Endothelial cell (in vitro differentiated cells): Measurements from ENCODE around the gene PLAAT3. TPM values are rescaled to one million over a fixed set of nuclear protein-coding genes. Genes with fewer than 3 reads are reported as not detected.
"Not testable (repeated sequence)": the region's sequence is repeated elsewhere in the genome, so short reads cannot be mapped to it uniquely, and the experiment has no call there.

Source experiments
- DNase-seq: peaks from one replicate; pipeline ENCODE4 v3.0.0; 2021; ENCODE audit warnings: low spot score
- H3K27ac Mint-ChIP-seq: one replicate; pipeline ENCODE4 v1.8.0; 2021; ENCODE audit warnings: mixed read lengths, inconsistent platforms; ENCODE audit not compliant: unreplicated experiment
- H3K27me3 Mint-ChIP-seq: one replicate; pipeline ENCODE4 v1.8.0; 2021; ENCODE audit warnings: mild to moderate bottlenecking, moderate library complexity, mixed read lengths, inconsistent platforms; ENCODE audit not compliant: unreplicated experiment
- H3K36me3 Mint-ChIP-seq: one replicate; pipeline ENCODE4 v1.8.0; 2021; ENCODE audit warnings: mild to moderate bottlenecking, low read depth, mixed read lengths, inconsistent platforms; ENCODE audit not compliant: unreplicated experiment
- H3K4me1 Mint-ChIP-seq: one replicate; pipeline ENCODE4 v1.8.0; 2021; ENCODE audit warnings: mild to moderate bottlenecking, mixed read lengths, inconsistent platforms; ENCODE audit not compliant: unreplicated experiment
- H3K4me3 Mint-ChIP-seq: one replicate; pipeline ENCODE4 v1.8.0; 2021; ENCODE audit warnings: mild to moderate bottlenecking, mixed read lengths, inconsistent platforms; ENCODE audit not compliant: unreplicated experiment
- H3K9me3 Mint-ChIP-seq: one replicate; pipeline ENCODE4 v1.8.0; 2021; ENCODE audit warnings: mixed read lengths, inconsistent platforms; ENCODE audit not compliant: unreplicated experiment
- total RNA-seq: library from RNA; stranded (reverse); fragmentation: NEBNext Ultra II Directional; extraction: Animal tissue kit (Norgen Biotek cat#: 25700); gene quantifications from one replicate; pipeline ENCODE4 v1.2.1, GENCODE V29; 2021; ENCODE audit not compliant: unreplicated experiment
- TF ChIP-seq, protein P1 (sequence below): fragments of 200-600 bp; sonication (generic); IDR thresholded peaks from one replicate; pipeline ENCODE4 v1.5.0; 2021; ENCODE audit warnings: antibody characterized with exemption; ENCODE audit not compliant: unreplicated experiment

The PLAAT3 gene
- total RNA-seq, 1 donor from 2014 or later = 14.1 TPM

DNA sequence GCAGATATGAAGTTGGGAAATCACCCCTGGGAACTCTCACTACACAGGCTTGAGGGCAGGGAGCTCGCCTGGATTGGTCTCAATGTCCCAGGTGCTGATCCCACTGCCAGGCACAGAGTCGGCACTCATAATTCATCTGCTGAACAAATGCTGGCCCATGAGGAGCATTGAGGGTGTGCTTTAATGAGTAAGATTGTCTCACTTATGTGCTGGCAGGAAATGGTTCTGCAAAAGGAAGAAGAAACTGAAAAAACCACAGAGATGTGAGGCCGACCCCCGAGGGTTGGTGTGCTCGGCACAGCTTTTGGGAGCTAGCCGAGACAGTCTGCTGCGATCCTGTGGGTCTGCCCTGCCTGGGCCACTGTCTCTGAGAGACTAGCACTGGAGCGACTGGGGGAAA lies 60.5 kb downstream of the PLAAT3 start:
- H3K4me1 Mint-ChIP-seq = no peaks in the 10 kb centered on the region
- DNase-seq = no peak
- no peak overlapping the region for H3K4me3 Mint-ChIP-seq
- H3K36me3 Mint-ChIP-seq = peaks cover 8% of the 10 kb centered on the region
- H3K9me3 Mint-ChIP-seq = no peaks in the 10 kb centered on the region
- TF ChIP-seq, protein P1, sequence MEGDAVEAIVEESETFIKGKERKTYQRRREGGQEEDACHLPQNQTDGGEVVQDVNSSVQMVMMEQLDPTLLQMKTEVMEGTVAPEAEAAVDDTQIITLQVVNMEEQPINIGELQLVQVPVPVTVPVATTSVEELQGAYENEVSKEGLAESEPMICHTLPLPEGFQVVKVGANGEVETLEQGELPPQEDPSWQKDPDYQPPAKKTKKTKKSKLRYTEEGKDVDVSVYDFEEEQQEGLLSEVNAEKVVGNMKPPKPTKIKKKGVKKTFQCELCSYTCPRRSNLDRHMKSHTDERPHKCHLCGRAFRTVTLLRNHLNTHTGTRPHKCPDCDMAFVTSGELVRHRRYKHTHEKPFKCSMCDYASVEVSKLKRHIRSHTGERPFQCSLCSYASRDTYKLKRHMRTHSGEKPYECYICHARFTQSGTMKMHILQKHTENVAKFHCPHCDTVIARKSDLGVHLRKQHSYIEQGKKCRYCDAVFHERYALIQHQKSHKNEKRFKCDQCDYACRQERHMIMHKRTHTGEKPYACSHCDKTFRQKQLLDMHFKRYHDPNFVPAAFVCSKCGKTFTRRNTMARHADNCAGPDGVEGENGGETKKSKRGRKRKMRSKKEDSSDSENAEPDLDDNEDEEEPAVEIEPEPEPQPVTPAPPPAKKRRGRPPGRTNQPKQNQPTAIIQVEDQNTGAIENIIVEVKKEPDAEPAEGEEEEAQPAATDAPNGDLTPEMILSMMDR = no peak
- no peaks in the 10 kb centered on the region for H3K27me3 Mint-ChIP-seq
- no peak overlapping the region for H3K27ac Mint-ChIP-seq

DNA sequence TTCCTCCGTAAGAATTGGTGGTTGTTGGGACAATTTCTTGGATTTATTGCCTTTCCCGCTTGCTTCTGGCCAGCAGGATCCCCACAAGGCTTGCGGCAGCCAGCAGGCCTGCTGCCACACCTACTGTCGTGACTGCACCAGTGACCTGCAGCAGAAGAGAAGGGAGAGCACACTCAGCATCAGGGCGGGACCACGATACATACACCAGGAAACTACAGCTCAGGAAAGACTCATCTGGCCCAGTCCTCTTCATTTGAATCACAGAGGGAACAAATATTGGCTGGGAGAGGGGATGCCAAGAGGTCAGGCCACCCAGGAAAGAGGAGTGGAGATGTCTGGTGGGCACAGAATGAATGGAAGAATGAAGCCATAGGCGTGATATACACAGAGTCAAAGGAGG lies 61.3 kb downstream of the PLAAT3 start:
- Mint-ChIP-seq H3K4me3 (no peak overlapping the region), H3K27me3 (no peaks in the 10 kb centered on the region), H3K36me3 (peaks cover 8% of the 10 kb centered on the region), H3K27ac (no peak overlapping the region), H3K4me1 (no peaks in the 10 kb centered on the region), H3K9me3 (no peaks in the 10 kb centered on the region)
- DNase-seq = no peak
- TF ChIP-seq, protein P1 = no peak

DNA sequence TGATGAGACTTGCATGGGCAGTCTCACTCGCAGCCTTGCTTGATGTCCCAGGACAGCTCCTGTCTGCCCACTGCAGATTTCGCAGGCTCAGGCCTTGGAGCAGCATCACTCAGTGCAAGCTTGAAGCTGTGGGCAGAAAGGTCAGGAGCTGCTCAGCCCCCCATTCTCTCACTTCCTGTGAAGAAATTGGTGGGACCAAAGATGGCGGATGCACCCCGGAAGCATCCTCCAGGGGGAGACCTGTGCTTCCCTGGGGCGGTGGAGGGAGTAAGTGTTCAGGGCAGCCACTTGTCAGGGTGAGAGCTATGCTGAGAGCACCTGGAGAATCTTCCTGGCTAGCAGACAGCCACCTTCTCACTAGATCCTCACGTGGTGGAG lies 62.4 kb downstream of the PLAAT3 start:
- no peak for DNase-seq
- no peak overlapping the region for H3K27ac Mint-ChIP-seq
- no peaks in the 10 kb centered on the region for H3K4me1 Mint-ChIP-seq
- H3K27me3 Mint-ChIP-seq = no peaks in the 10 kb centered on the region
- H3K9me3 Mint-ChIP-seq = no peaks in the 10 kb centered on the region
- peaks cover 8% of the 10 kb centered on the region for H3K36me3 Mint-ChIP-seq
- TF ChIP-seq, protein P1 = no peak
- no peak overlapping the region for H3K4me3 Mint-ChIP-seq

DNA sequence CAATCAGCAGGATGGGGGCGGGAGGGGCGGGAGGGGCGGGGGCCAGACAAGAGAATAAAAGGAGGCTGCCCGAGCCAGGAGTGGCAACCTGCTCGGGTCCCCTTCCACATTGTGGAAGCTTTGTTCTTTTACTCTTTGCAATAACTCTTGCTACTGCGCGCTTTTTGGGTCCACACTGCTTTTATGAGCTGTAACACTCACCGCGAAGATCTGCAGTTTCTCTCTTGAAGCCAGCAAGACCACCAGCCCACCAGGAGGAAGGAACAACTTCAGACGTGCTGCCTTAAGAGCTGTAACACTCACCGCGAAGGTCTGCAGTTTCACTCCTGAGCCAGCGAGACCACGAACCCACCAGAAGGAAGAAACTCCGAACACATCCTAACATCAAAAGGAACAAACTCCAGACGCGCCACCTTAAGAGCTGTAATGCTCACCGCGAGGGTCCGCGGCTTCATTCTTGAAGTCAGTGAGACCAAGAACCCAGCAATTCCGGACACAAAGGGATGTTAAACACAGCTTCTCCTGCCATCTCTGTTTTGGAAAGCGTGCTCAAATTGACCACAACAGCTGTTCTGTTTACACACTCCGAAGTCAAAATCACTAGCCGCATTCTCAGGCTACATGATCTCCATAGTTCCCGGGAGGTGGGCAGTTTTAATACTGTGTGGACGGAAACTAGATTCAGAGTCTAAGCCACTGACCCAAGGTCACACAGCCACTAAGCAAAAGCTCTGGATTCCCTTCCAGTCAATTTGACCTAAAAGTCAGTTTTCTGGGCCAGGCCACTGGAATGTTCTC lies 62.9 kb downstream of the PLAAT3 start:
- H3K4me3 Mint-ChIP-seq = no peak overlapping the region
- DNase-seq = no peak

DNA sequence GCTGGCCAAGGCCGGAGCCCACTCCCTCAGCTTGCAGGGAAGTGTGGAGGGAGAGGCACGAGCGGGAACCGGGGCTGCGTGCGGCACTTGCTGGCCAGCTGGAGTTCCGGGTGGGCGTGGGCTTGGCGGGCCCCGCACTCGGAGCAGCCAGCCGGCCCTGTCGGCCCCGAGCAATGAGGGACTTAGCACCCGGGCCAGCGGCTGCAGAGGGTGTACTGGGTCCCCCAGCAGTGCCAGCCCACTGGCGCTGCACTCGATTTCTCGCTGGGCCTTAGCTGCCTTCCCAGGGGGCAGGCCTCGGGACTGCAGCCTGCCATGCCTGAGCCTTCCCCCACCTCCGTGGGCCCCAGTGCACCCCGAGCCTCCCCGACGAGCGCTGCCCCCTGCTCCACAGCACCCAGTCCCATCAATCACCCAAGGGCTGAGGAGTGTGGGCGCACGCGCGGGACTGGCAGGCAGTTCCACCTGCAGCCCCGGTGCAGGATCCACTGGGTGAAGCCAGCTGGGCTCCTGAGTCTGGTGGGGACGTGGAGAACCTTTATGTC lies 64.0 kb downstream of the PLAAT3 start:
- not testable (repeated sequence) for H3K9me3 Mint-ChIP-seq, H3K27ac Mint-ChIP-seq, H3K36me3 Mint-ChIP-seq, DNase-seq, H3K27me3 Mint-ChIP-seq, H3K4me3 Mint-ChIP-seq, H3K4me1 Mint-ChIP-seq

More for the DNA sequence above, 62.9 kb downstream of the PLAAT3 start:
- Mint-ChIP-seq H3K4me1 (no peaks in the 10 kb centered on the region), H3K36me3 (peaks cover 8% of the 10 kb centered on the region), H3K9me3 (no peaks in the 10 kb centered on the region), H3K27ac (no peak overlapping the region), H3K27me3 (no peaks in the 10 kb centered on the region)
- TF ChIP-seq, protein P1 = no peak
